C4-2B (cell line): ENCODE measurements around the gene CHN2.
"Not testable (repeated sequence)": the region's sequence is repeated elsewhere in the genome, so short reads cannot be mapped to it uniquely, and the experiment has no call there.

Experiments
- H3K27ac ChIP-seq: fragments of 450-650 bp; 2 replicates; pipeline ENCODE4 v1.5.1; 2017
- CTCF ChIP-seq: fragments of 450-650 bp; conservative IDR thresholded peaks from 2 replicates; pipeline ENCODE4 v1.5.1; 2017; ENCODE audit warnings: mild to moderate bottlenecking
- ZFX ChIP-seq: fragments of 450-650 bp; IDR thresholded peaks from 2 replicates; pipeline ENCODE4 v1.6.1; 2017

Gene CHN2

GRCh38 chr7:29511851-29512250 lies 317.3 kb downstream of the CHN2 start:
- TF ChIP-seq CTCF (no peak), ZFX (no peak)
- H3K27ac ChIP-seq: no peak overlapping the region

DNA sequence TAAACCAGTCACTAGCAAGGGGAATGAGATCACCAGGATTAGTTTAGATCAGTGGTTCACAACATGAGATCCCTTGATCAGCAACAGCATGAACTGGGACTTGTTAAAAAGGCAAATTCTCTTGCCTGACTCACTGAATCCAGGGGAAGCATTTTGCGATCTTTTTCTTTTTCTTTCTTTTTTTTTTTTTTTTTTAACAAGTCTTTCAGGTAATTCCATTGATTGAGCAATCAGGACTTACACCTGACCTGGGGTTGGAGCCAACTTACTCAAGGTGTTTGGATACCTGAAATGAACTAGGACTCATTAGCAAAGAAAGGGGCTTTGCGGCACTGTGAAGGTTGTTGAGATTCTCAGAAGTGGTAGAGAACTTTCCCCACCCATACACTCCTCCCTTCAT lies 321.9 kb downstream of the CHN2 start:
- TF ChIP-seq CTCF (no peak), ZFX (no peak)
- H3K27ac ChIP-seq: no peak overlapping the region

- H3K27ac ChIP-seq: no peak overlapping the region
- no peak for TF ChIP-seq CTCF
- no peak for TF ChIP-seq ZFX
These were observed 324.0 kb downstream of the CHN2 start for GRCh38 chr7:29518616-29519015.

- H3K27ac ChIP-seq: no peak overlapping the region
- no peak for TF ChIP-seq CTCF
- no peak for TF ChIP-seq ZFX
These were observed 329.2 kb downstream of the CHN2 start for GRCh38 chr7:29523728-29524127.

GRCh38 chr7:29527505-29528108 lies 333.0 kb downstream of the CHN2 start:
- no peak overlapping the region for H3K27ac ChIP-seq
- TF ChIP-seq CTCF: no peak
- no peak for TF ChIP-seq ZFX

DNA sequence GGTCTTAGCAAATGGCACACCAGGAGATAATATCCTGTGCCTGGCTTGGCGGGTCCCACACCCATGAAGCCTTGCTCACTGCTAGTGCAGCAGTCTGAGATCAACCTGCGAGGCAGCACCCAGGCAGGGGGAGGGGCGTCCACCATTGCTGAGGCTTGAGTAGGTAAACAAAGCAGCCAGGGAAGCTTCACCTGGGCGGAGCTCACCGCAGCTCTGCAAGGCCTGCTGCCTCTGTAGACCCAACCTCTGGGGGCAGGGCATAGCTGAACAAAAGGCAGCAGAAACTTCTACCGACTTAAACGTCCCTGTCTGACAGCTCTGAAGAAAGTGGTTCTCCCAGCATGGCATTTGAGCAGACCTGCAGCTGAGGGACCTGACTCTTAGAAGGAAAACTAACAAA lies 334.0 kb downstream of the CHN2 start:
- H3K27ac ChIP-seq: not testable (repeated sequence)
